ENCODE measurements around the gene CALR. TPM values are rescaled to one million over a fixed set of nuclear protein-coding genes. Genes with fewer than 3 reads are reported as not detected.
A peak's percentile ranks its signal among the peaks of the same experiment; 100 is the strongest.
"Not testable (repeated sequence)": the region's sequence is repeated elsewhere in the genome, so short reads cannot be mapped to it uniquely, and the experiment has no call there.

CALR gene
- total RNA-seq, 1 experiment from 2014 or later, result 547 TPM

DNA sequence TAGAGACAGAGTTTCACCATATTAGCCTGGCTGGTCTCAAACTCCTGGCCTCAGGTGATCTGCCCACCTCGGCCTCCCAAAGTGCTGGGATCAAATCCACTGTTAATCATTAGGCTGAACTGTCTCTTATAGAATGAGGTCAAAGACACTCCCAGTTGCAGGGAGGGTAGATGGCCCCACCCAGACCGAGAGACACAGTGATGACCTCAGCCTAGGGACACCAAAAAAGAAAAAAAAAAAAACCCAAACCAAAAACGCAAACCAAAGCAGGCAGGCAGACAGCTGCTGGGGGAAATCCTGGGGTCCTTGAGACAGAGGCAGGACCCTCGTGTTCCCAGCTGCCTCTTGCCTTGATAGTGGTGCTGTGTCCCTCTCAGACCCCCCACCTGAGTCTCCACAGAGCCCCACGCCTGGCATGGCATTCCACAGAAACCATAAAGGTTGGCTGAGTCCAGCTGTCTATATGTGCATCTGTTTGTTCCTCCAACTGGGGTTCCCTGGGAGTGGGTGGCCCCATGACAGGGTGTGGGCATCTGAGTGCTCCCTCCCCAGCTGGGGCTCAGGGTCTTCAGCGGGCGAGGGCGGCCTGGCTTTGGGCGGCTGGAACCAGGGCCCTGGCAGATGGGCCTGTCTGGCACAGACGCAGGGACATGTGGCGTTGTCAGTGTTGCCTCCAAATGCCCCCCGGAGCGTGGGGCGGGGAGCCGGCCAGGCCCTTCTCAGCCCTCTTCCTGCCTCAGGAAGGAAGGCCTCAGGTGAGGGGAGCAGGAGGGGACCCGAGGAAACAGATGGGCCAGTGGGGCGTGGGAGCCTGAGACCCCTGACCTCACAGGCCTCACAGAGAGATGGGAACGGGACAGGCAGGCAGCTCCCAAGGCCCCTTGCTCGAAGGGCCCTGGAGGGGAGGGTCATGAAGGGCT lies 36.2 kb downstream of the CALR start:
- no peaks in the 10 kb centered on the region for H3K27me3 ChIP-seq (ENCODE audit: low read length)
- no peaks in the 10 kb centered on the region for H4K20me1 ChIP-seq (ENCODE audit: insufficient read depth, low read depth, low read length)
- H3K79me2 ChIP-seq (ENCODE audit: low read length), result no peaks in the 10 kb centered on the region
- no peaks in the 10 kb centered on the region for H3K9me3 ChIP-seq (ENCODE audit: low read length)
- no peak overlapping the region for H3K9ac ChIP-seq (ENCODE audit: low read length)
- H3K4me2 ChIP-seq (ENCODE audit: low read depth, low read length, poor library complexity, severe bottlenecking), result no peak overlapping the region
- H2AFZ ChIP-seq (ENCODE audit: low read length), result no peak overlapping the region
- H3K4me1 ChIP-seq (ENCODE audit: low read length), result no peaks in the 10 kb centered on the region
- no peaks in the 10 kb centered on the region for H3K36me3 ChIP-seq (ENCODE audit: insufficient read depth, low read length)
- no peak overlapping the region for H3K27ac ChIP-seq (ENCODE audit: low read length)
- H3K9me2 ChIP-seq (replicated peaks; ENCODE audit: insufficient read depth, low read length), result no peaks in the 10 kb centered on the region
- no peak overlapping the region for H3K4me3 ChIP-seq (ENCODE audit: low read length)
- DNase-seq, result no peak

DNA sequence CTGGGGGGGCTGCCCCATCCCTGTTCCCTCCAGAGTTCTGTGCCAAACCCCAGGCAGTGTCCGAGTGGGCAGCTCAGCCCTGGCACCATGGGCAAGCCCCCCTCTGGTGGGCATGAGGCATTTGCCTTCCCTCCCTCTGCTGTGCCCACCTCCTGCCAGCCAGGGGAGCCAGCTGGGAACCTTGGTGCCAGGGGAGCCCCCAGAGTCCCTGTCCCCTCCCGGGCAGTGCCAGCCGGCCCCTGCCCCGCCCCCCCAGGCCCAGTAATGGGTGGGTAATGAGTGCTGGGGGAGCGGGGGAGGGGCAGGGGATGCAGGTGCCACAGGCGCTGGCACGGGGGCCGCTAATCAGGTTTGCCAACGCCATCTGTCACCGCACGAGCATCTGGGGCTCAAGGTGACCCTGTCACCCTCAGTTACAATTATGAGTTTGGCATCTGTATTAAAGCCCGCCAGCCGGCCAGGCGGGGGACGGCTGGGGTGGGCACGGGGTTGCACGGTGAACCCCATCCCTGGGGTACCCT lies 36.9 kb downstream of the CALR start:
- no peak overlapping the region for H3K9ac ChIP-seq (ENCODE audit: low read length)
- no peak for DNase-seq

DNA sequence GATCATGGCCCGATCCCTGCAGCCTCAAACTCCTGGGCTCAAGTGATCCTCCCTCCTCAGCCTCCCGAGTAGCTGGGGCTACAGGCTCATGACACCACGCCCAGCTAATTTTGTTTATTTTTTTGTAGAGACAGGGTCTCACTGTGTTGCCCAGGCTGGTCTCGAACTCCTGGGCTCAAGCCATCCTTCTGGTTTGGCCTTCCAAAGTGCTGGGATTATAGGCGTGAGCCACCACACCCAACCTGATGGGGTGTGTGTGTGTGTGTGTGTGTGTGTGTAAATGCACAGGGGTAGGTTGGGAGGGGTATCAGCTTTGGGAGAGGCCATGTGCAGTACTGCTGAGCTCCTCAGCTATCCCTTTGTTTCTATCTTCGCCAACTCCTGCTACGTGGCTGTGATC lies 37.7 kb downstream of the CALR start:
- not testable (repeated sequence) for H4K20me1 ChIP-seq (ENCODE audit: insufficient read depth, low read depth, low read length); H3K79me2 ChIP-seq (ENCODE audit: low read length); H2AFZ ChIP-seq (ENCODE audit: low read length); H3K27ac ChIP-seq (ENCODE audit: low read length); H3K4me1 ChIP-seq (ENCODE audit: low read length); H3K9ac ChIP-seq (ENCODE audit: low read length); H3K36me3 ChIP-seq (ENCODE audit: insufficient read depth, low read length); H3K9me3 ChIP-seq (ENCODE audit: low read length); H3K4me3 ChIP-seq (ENCODE audit: low read length); H3K27me3 ChIP-seq (ENCODE audit: low read length); H3K9me2 ChIP-seq (replicated peaks; ENCODE audit: insufficient read depth, low read length); DNase-seq; H3K4me2 ChIP-seq (ENCODE audit: low read depth, low read length, poor library complexity, severe bottlenecking)

More for the DNA sequence above, 36.9 kb downstream of the CALR start:
- Histone ChIP-seq H3K36me3 (ENCODE audit: insufficient read depth, low read length) (no peaks in the 10 kb centered on the region), H3K9me3 (ENCODE audit: low read length) (no peaks in the 10 kb centered on the region), H3K4me1 (ENCODE audit: low read length) (no peaks in the 10 kb centered on the region), H3K9me2 (replicated peaks; ENCODE audit: insufficient read depth, low read length) (no peaks in the 10 kb centered on the region), H3K27ac (ENCODE audit: low read length) (no peak overlapping the region), H3K79me2 (ENCODE audit: low read length) (no peaks in the 10 kb centered on the region), H4K20me1 (ENCODE audit: insufficient read depth, low read depth, low read length) (no peaks in the 10 kb centered on the region), H3K4me2 (ENCODE audit: low read depth, low read length, poor library complexity, severe bottlenecking) (no peak overlapping the region), H3K27me3 (ENCODE audit: low read length) (no peaks in the 10 kb centered on the region), H2AFZ (ENCODE audit: low read length) (no peak overlapping the region), H3K4me3 (ENCODE audit: low read length) (no peak overlapping the region)

DNA sequence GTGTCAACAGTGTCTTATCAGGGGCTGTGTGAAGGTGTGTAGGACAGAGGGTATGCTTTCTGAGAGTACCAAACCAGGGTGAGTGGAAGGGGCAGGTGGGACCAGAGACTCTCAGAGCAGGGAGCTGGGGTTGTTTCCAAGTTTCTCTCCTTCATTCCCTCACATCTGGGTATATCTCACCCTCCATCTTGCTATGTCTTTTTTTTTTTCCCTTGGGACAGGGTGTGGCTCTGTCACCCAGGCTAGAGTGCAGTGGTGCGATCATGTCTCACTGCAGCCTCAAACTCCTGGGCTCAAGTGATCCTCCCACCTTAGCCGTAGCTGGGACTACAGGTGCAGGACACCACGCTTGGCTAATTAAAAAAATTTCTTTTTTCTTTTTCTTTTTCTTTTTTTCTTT lies 41.6 kb downstream of the CALR start:
- H3K9me3 ChIP-seq (ENCODE audit: low read length), result no peaks in the 10 kb centered on the region
- H3K79me2 ChIP-seq (ENCODE audit: low read length), result no peaks in the 10 kb centered on the region
- no peak overlapping the region for H3K9ac ChIP-seq (ENCODE audit: low read length)
- no peak overlapping the region for H2AFZ ChIP-seq (ENCODE audit: low read length)
- H4K20me1 ChIP-seq (ENCODE audit: insufficient read depth, low read depth, low read length), result no peaks in the 10 kb centered on the region
- no peaks in the 10 kb centered on the region for H3K9me2 ChIP-seq (replicated peaks; ENCODE audit: insufficient read depth, low read length)
- no peaks in the 10 kb centered on the region for H3K27me3 ChIP-seq (ENCODE audit: low read length)
- no peaks in the 10 kb centered on the region for H3K36me3 ChIP-seq (ENCODE audit: insufficient read depth, low read length)
- H3K4me1 ChIP-seq (ENCODE audit: low read length), result peaks cover 5% of the 10 kb centered on the region
- H3K27ac ChIP-seq (ENCODE audit: low read length), result no peak overlapping the region
- no peak overlapping the region for H3K4me3 ChIP-seq (ENCODE audit: low read length)
- H3K4me2 ChIP-seq (ENCODE audit: low read depth, low read length, poor library complexity, severe bottlenecking), result no peak overlapping the region
- DNase-seq, result no peak

DNA sequence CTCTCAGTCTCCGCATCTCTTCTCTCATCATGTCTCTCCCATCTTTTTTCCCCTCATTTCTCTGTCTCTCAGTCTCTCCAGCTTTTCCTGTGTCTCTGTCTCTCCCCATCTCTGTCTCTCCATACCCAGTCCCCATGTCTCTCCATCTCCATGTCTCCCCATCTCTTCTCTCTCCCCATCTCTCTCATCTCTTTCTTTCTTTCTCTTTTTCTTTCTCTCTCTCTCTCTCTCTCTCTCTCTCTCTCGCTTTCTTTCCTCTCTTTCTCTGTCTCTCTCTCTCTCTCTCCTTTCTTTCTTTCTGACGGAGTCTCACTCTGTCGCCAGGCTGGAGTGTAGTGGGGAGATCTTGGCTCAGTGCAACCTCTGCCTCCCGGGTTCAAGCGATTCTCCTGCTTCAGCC lies 44.2 kb downstream of the CALR start:
- no peak for DNase-seq
- H3K9me2 ChIP-seq (replicated peaks; ENCODE audit: insufficient read depth, low read length), result no peaks in the 10 kb centered on the region
- no peak overlapping the region for H2AFZ ChIP-seq (ENCODE audit: low read length)
- H3K4me2 ChIP-seq (ENCODE audit: low read depth, low read length, poor library complexity, severe bottlenecking), result no peak overlapping the region
- no peaks in the 10 kb centered on the region for H3K36me3 ChIP-seq (ENCODE audit: insufficient read depth, low read length)
- no peak overlapping the region for H3K9ac ChIP-seq (ENCODE audit: low read length)
- no peaks in the 10 kb centered on the region for H3K27me3 ChIP-seq (ENCODE audit: low read length)
- H3K4me1 ChIP-seq (ENCODE audit: low read length), result peaks cover 5% of the 10 kb centered on the region
- no peaks in the 10 kb centered on the region for H3K9me3 ChIP-seq (ENCODE audit: low read length)
- H3K4me3 ChIP-seq (ENCODE audit: low read length), result no peak overlapping the region
- H3K79me2 ChIP-seq (ENCODE audit: low read length), result no peaks in the 10 kb centered on the region
- H3K27ac ChIP-seq (ENCODE audit: low read length), result no peak overlapping the region
- H4K20me1 ChIP-seq (ENCODE audit: insufficient read depth, low read depth, low read length), result no peaks in the 10 kb centered on the region

DNA sequence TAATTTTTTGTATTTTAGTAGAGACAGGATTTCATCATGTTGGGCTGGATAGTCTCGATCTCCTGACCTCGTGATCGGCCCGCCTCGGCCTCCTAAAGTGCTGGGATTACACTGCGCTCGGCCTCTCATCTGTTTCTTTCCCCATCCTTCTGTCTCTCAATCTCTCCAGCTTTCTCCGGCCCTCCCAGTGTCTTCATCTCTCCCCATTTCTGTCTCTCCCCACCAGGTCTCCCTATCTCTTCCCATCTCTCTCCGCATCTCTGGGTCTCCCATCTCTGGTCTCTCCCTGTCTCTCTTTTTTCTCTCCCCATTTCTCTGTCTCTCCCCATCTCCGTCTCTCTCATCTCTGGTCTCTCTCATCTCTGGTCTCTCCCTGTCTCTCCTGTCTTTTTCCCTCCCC lies 44.7 kb downstream of the CALR start:
- H3K4me3 ChIP-seq (ENCODE audit: low read length), result peak overlapping the region; percentile 51; the same call in 1 of the 2 replicates
- H3K27me3 ChIP-seq (ENCODE audit: low read length), result no peaks in the 10 kb centered on the region
- no peaks in the 10 kb centered on the region for H3K79me2 ChIP-seq (ENCODE audit: low read length)

DNA sequence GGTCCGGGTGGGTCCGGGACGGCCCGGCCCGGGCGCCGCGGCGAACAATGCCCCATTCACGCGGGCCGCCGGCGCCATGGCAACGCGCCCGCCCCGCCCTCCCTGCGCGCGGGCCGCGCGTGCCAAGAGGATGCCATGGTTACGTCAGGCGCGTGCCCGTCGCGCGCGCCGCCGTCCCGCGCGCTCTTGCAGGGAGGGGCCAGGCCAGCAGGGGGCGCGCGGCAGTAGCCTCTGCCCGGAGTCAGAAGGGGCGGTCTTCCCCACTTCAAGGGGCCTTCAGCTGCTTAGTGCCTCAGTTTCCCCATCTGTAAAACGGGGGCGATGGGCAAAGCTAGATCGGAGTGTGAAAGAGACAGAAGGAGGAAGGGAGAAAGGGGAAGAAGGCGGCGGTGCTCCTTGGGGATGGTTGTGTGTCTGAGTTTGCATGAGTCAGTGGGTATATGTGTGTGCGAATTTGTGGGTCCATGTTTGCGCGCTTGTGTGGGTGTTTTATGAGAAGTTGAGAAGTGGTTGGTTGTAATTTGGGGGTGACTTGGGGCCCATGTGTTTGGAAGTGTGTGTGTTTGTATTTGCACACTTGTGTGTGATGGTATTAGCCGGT lies 45.2 kb downstream of the CALR start:
- Histone ChIP-seq H3K79me2 (ENCODE audit: low read length) (no peaks in the 10 kb centered on the region), H3K4me3 (ENCODE audit: low read length) (peak overlapping the region; percentile 51; the same call in 1 of the 2 replicates), H3K27me3 (ENCODE audit: low read length) (no peaks in the 10 kb centered on the region), H4K20me1 (ENCODE audit: insufficient read depth, low read depth, low read length) (no peaks in the 10 kb centered on the region), H3K9ac (ENCODE audit: low read length) (no peak overlapping the region), H3K36me3 (ENCODE audit: insufficient read depth, low read length) (no peaks in the 10 kb centered on the region), H3K9me2 (replicated peaks; ENCODE audit: insufficient read depth, low read length) (no peaks in the 10 kb centered on the region), H2AFZ (ENCODE audit: low read length) (no peak overlapping the region), H3K9me3 (ENCODE audit: low read length) (no peaks in the 10 kb centered on the region), H3K4me2 (ENCODE audit: low read depth, low read length, poor library complexity, severe bottlenecking) (peak overlapping the region; percentile 54), H3K4me1 (ENCODE audit: low read length) (peaks cover 5% of the 10 kb centered on the region), H3K27ac (ENCODE audit: low read length) (no peak overlapping the region)
- peak; percentile 91 for DNase-seq

More for the DNA sequence above, 44.7 kb downstream of the CALR start:
- Histone ChIP-seq H3K9me2 (replicated peaks; ENCODE audit: insufficient read depth, low read length) (no peaks in the 10 kb centered on the region), H4K20me1 (ENCODE audit: insufficient read depth, low read depth, low read length) (no peaks in the 10 kb centered on the region), H3K9me3 (ENCODE audit: low read length) (no peaks in the 10 kb centered on the region), H3K4me2 (ENCODE audit: low read depth, low read length, poor library complexity, severe bottlenecking) (peak overlapping the region; percentile 54), H3K9ac (ENCODE audit: low read length) (no peak overlapping the region), H3K4me1 (ENCODE audit: low read length) (peaks cover 5% of the 10 kb centered on the region), H3K27ac (ENCODE audit: low read length) (no peak overlapping the region), H2AFZ (ENCODE audit: low read length) (no peak overlapping the region), H3K36me3 (ENCODE audit: insufficient read depth, low read length) (no peaks in the 10 kb centered on the region)
- no peak for DNase-seq

DNA sequence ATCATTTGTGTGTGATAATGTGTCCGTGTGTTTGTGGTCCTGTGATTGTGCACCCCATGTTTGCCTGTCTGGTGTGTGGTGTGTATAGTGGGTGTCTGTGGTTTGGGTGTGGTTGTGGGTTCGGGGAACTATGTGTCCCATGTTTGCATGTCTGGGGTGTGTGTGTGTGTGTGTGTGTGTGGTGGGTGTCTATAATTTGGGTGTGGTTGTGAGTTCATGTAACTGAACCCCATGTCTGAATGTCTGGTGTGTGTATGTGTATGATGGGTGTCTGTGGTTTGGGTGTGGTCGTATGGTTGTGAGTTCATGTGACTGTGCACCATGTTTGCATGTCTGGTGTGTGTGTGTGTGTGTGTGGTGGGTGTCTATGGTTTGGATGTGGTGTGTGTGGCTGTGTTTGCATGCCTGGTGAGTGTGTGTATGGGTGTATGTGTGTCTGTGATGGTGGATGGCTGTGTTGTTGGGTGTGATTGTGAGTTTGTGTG lies 45.8 kb downstream of the CALR start:
- Histone ChIP-seq H3K4me3 (ENCODE audit: low read length) (no peak overlapping the region), H4K20me1 (ENCODE audit: insufficient read depth, low read depth, low read length) (no peaks in the 10 kb centered on the region), H3K9me2 (replicated peaks; ENCODE audit: insufficient read depth, low read length) (no peaks in the 10 kb centered on the region), H3K9me3 (ENCODE audit: low read length) (no peaks in the 10 kb centered on the region; the same call in 1 of the 2 replicates), H2AFZ (ENCODE audit: low read length) (no peak overlapping the region), H3K27me3 (ENCODE audit: low read length) (no peaks in the 10 kb centered on the region), H3K4me2 (ENCODE audit: low read depth, low read length, poor library complexity, severe bottlenecking) (no peak overlapping the region), H3K79me2 (ENCODE audit: low read length) (no peaks in the 10 kb centered on the region), H3K36me3 (ENCODE audit: insufficient read depth, low read length) (no peaks in the 10 kb centered on the region), H3K4me1 (ENCODE audit: low read length) (peaks cover 5% of the 10 kb centered on the region), H3K27ac (ENCODE audit: low read length) (no peak overlapping the region), H3K9ac (ENCODE audit: low read length) (no peak overlapping the region)
- no peak for DNase-seq

Measured in Karpas-422 (cell line).